Measurements from ENCODE around the gene SUCO.

SUCO gene

DNA sequence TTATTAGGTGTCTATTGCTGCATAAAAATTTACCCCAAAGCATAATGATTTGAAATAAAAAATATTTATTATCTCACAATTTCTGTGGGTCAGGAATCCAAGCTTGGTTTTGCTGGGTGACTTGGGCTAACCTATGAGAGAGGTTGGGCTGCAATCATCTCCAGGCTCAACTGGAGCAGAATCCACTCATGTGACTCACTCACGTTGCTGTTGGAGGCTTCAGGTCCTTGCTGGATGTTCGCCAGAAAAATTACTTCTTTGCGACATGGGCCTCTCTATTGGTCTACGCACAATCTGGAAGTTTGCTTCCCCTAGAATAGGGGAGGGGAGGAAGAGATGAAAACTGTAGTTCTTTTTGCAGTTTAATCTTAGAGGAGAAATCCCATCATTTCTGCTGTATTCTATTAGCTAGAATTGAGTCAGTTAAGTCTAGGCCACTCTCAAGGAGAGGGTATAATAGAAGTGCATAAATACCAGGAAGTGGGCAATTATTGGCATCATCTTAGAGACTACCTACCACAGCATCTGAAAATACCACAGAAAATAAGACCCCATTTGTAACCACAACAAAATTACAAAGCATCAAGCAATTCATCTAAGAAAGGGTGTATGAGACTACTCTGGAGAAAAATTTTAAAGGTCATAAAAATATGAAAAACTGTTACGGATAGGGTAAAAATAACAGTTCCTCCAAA is 120.2 kb downstream of the SUCO start:
- Histone ChIP-seq H3K36me3 (ENCODE audit: control insufficient read depth in 1 of 2, insufficient read depth in 2 of 2, low read length in 2 of 2) (no peaks in the 10 kb centered on the region), H3K9me3 (ENCODE audit: control insufficient read depth in 1 of 2, low read length in 2 of 2) (no peaks in the 10 kb centered on the region), H3K9ac (ENCODE audit: low read depth in 1 of 2, low read length in 2 of 2) (no peak overlapping the region), H3K27me3 (ENCODE audit: control insufficient read depth in 1 of 2, insufficient read depth in 2 of 2, low read length in 2 of 2) (no peaks in the 10 kb centered on the region), H3K4me1 (ENCODE audit: control insufficient read depth in 1 of 2, insufficient read depth in 2 of 2, low read length in 2 of 2) (no peaks in the 10 kb centered on the region), H3K4me3 (ENCODE audit: low read depth in 1 of 2, low read length in 2 of 2) (no peak overlapping the region), H3K27ac (ENCODE audit: low read depth, low read length) (no peak overlapping the region)

DNA sequence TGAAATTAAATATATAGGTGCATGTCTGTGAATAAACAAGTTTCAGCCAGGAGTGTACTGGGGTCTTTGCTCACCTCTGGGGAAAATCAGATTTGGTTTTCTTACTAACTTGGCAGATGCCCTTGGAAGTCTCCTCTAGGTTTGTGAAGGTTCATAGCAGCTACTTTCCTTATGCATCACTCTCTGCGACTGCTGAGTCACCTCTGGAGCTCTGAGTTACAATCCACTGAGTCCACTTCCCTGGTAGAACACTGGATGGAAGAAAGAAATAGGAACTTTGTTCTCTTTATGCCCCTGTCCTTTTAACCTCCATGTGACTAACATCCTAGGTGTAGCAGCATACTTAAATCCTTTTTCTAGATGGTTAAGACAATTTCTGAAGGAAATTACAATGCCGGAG is 121.6 kb downstream of the SUCO start:
- Histone ChIP-seq H3K4me1 (ENCODE audit: control insufficient read depth in 1 of 2, insufficient read depth in 2 of 2, low read length in 2 of 2) (no peaks in the 10 kb centered on the region), H3K36me3 (ENCODE audit: control insufficient read depth in 1 of 2, insufficient read depth in 2 of 2, low read length in 2 of 2) (no peaks in the 10 kb centered on the region), H3K9me3 (ENCODE audit: control insufficient read depth in 1 of 2, low read length in 2 of 2) (no peaks in the 10 kb centered on the region), H3K9ac (ENCODE audit: low read depth in 1 of 2, low read length in 2 of 2) (no peak overlapping the region), H3K4me3 (ENCODE audit: low read depth in 1 of 2, low read length in 2 of 2) (no peak overlapping the region), H3K27me3 (ENCODE audit: control insufficient read depth in 1 of 2, insufficient read depth in 2 of 2, low read length in 2 of 2) (no peaks in the 10 kb centered on the region), H3K27ac (ENCODE audit: low read depth, low read length) (no peak overlapping the region)

DNA sequence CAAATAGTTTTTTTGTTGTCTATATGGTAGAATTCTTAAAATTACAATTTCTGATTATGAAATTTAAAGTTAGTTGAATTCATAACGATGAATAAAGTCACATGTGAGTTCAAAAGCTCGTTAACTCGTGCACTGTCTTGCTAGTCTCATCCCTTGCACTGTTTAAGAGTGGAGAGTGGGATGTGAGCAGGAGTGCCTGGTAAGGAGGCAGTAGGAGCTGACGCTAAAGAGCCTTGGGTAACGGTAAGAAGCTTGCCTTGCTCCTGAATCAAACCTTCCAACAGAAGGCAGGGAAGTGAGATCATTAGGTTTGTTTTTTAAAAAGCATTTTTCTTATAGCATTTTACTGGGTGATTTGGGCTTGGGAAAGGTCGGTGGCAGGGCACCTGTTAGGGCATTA is 123.6 kb downstream of the SUCO start:
- H3K36me3 ChIP-seq (ENCODE audit: control insufficient read depth in 1 of 2, insufficient read depth in 2 of 2, low read length in 2 of 2): no peaks in the 10 kb centered on the region
- no peaks in the 10 kb centered on the region for H3K4me1 ChIP-seq (ENCODE audit: control insufficient read depth in 1 of 2, insufficient read depth in 2 of 2, low read length in 2 of 2)
- no peaks in the 10 kb centered on the region for H3K9me3 ChIP-seq (ENCODE audit: control insufficient read depth in 1 of 2, low read length in 2 of 2)
- H3K9ac ChIP-seq (ENCODE audit: low read depth in 1 of 2, low read length in 2 of 2): no peak overlapping the region
- no peak overlapping the region for H3K4me3 ChIP-seq (ENCODE audit: low read depth in 1 of 2, low read length in 2 of 2)
- no peak overlapping the region for H3K27ac ChIP-seq (ENCODE audit: low read depth, low read length)
- H3K27me3 ChIP-seq (ENCODE audit: control insufficient read depth in 1 of 2, insufficient read depth in 2 of 2, low read length in 2 of 2): no peaks in the 10 kb centered on the region

DNA sequence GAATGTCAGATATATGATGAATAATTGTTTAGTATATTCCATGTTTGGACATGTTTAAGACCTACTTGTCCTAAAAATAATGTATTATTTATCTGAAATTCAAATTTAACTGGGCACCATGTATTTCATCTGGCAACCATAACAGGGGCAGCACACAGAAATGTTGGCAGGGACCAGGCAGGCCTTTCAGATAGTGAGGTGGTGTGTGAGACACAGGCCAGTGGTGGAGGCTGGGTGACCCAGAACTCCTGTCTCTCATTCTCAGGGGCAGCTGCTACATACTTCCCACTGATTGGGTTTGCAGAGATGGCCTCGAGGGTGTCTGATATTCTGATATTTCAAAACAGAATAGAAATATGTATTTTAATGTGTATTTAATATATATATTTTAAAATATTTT is 124.6 kb downstream of the SUCO start:
- Histone ChIP-seq H3K36me3 (ENCODE audit: control insufficient read depth in 1 of 2, insufficient read depth in 2 of 2, low read length in 2 of 2) (no peaks in the 10 kb centered on the region), H3K27ac (ENCODE audit: low read depth, low read length) (no peak overlapping the region), H3K27me3 (ENCODE audit: control insufficient read depth in 1 of 2, insufficient read depth in 2 of 2, low read length in 2 of 2) (no peaks in the 10 kb centered on the region), H3K9me3 (ENCODE audit: control insufficient read depth in 1 of 2, low read length in 2 of 2) (no peaks in the 10 kb centered on the region), H3K4me1 (ENCODE audit: control insufficient read depth in 1 of 2, insufficient read depth in 2 of 2, low read length in 2 of 2) (no peaks in the 10 kb centered on the region), H3K4me3 (ENCODE audit: low read depth in 1 of 2, low read length in 2 of 2) (no peak overlapping the region), H3K9ac (ENCODE audit: low read depth in 1 of 2, low read length in 2 of 2) (no peak overlapping the region)

DNA sequence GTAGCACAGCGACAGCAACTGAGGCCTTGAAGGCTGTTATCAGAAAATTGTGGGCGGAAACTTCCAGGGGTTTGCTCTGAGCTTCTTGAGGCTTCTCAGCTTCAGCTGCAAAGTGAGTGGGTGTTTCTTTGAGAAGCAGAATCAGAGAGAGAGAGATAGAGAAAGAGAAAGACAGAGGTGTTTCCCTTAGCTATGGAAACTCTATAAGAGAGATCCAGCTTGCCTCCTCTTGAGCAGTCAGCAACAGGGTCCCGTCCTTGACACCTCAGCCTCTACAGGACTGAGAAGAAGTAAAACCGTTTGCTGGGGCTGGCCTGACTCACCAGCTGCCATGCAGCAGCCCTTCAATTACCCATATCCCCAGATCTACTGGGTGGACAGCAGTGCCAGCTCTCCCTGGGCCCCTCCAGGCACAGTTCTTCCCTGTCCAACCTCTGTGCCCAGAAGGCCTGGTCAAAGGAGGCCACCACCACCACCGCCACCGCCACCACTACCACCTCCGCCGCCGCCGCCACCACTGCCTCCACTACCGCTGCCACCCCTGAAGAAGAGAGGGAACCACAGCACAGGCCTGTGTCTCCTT is 126.0 kb downstream of the SUCO start, which contains the start of gene FASLG:
FASLG (plus strand) TSS at position 233 of the 583 bp plus-strand sequence; CDS start at position 332, 99 bp downstream.
- Histone ChIP-seq H3K4me3 (ENCODE audit: low read depth in 1 of 2, low read length in 2 of 2) (peak within 1 kb of the TSS in 1 of 2 donors; percentile 38), H3K27ac (ENCODE audit: low read depth, low read length) (no peak within 1 kb of the TSS)

DNA sequence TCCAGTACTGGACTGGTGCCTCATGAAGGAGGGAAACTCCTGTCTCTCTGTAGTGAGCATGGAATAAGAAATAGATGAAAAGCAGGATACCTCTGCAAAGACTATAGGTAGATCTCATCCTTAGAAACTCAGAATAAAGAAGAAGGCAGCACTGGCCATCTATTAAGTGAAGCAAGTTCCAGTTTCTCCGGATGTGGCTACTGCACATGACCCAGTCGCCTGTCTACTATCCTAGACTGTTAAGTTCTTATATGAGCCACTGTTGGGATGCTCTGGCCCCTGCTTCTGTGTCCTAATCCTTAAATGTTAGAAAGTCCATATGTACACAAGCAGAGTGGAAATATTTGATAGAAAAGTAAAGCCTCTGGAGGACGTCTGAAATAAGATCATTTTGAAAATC is 128.2 kb downstream of the SUCO start:
- Histone ChIP-seq H3K9ac (ENCODE audit: low read depth in 1 of 2, low read length in 2 of 2) (no peak overlapping the region), H3K36me3 (ENCODE audit: control insufficient read depth in 1 of 2, insufficient read depth in 2 of 2, low read length in 2 of 2) (no peaks in the 10 kb centered on the region), H3K27me3 (ENCODE audit: control insufficient read depth in 1 of 2, insufficient read depth in 2 of 2, low read length in 2 of 2) (no peaks in the 10 kb centered on the region), H3K9me3 (ENCODE audit: control insufficient read depth in 1 of 2, low read length in 2 of 2) (no peaks in the 10 kb centered on the region), H3K4me3 (ENCODE audit: low read depth in 1 of 2, low read length in 2 of 2) (no peak overlapping the region), H3K27ac (ENCODE audit: low read depth, low read length) (no peak overlapping the region), H3K4me1 (ENCODE audit: control insufficient read depth in 1 of 2, insufficient read depth in 2 of 2, low read length in 2 of 2) (no peaks in the 10 kb centered on the region)

More for the DNA sequence above, 126.0 kb downstream of the SUCO start, which contains the start of gene FASLG:
- Histone ChIP-seq H3K9ac (ENCODE audit: low read depth in 1 of 2, low read length in 2 of 2) (peak within 1 kb of the TSS in 1 of 2 donors; percentile 35), H3K4me1 (ENCODE audit: control insufficient read depth in 1 of 2, insufficient read depth in 2 of 2, low read length in 2 of 2) (no peaks in the 10 kb centered on the region), H3K27me3 (ENCODE audit: control insufficient read depth in 1 of 2, insufficient read depth in 2 of 2, low read length in 2 of 2) (no peaks in the 10 kb centered on the region), H3K9me3 (ENCODE audit: control insufficient read depth in 1 of 2, low read length in 2 of 2) (no peaks in the 10 kb centered on the region), H3K36me3 (ENCODE audit: control insufficient read depth in 1 of 2, insufficient read depth in 2 of 2, low read length in 2 of 2) (no peaks in the 10 kb centered on the region)
